Measurements from ENCODE around the gene C15orf62. TPM values are rescaled to one million over a fixed set of nuclear protein-coding genes. Genes with fewer than 3 reads are reported as not detected.

The C15orf62 gene
- total RNA-seq, 1 donor from 2014 or later = not detected

DNA sequence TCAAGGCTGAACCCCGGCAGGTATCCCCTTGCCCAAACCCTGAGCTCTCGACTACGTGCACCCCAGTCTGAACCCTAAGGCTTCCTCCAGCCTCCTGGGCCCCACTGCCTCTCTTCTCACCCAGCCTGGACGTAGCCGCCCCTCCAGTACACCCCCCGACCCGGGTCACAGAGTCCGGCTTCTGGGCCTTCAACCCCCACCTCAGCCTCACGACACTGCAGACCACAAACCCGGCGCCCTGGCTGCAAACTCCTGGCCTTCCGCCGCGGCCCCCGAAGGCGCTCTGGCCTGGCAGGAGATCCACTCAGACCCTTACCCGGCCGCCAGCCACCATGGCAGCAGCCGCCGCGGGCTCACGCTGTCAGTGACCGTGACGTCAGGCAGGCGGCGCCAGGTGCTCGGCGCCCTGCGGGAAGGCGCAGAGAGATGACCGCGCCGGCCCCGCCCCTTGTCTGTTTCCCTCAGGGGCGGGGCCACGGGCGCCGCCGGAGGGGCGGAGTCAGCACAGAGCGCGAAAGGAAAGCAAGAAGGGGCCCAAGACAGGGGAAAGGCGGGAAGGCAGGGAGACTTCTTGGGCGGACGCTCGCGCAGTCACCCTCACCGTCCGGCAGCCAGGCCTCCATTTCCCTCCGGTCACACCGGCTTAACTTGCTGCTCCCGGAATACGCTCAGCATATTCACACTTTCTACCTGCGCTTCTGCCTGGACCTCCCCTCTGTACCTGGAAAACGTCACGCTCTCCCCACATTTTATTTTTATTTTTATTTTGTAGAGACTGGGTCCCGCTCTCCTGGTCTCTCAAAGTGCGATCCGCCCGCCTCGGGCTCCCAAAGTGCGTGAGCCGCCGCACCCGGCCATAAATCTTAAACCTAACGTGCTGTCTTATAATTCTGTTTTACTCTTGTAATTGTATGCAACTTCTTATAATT, 14.6 kb upstream of the C15orf62 start, which contains the start of gene RMDN3:
TSS of gene RMDN3 (minus strand) at position 372 of the 929 bp plus-strand sequence. CDS start 471 bp downstream, outside the sequence.
- intact Hi-C loops (cut with DNase I) = loop anchor here (1.0 to 10.0 kb wide), 4 partner anchors 52 to 160 kb away; partner anchors contain the start of genes DNAJC17, KNL1, RAD51 and VPS18
- peak; percentile 96 for DNase-seq (ENCODE audit: low spot score)

DNA sequence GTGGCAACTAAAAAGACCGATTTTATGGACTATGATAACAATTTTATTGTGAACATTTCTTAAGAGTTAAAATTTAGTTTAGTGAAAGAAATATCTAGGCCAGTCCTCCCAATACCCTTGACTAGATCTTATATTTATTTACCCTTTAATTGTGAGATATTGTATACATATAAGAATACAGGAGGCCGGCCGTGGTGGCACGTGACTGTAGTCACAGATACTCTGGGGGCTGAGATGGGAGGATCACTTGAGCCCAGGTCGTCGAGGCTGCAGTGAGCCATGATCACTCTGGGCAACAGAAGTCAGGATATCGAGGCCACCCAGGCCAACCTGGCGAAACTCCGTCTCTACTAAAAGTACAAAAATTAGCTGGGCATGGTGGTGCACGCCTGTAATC, 14.0 kb upstream of the C15orf62 start:
- DNase-seq (ENCODE audit: low spot score) = no peak
- intact Hi-C loops (cut with DNase I) = loop anchor here (1.0 to 10.0 kb wide), 3 partner anchors 51 to 161 kb away; partner anchors contain the start of genes DNAJC17, KNL1, VPS18 and ZFYVE19

DNA sequence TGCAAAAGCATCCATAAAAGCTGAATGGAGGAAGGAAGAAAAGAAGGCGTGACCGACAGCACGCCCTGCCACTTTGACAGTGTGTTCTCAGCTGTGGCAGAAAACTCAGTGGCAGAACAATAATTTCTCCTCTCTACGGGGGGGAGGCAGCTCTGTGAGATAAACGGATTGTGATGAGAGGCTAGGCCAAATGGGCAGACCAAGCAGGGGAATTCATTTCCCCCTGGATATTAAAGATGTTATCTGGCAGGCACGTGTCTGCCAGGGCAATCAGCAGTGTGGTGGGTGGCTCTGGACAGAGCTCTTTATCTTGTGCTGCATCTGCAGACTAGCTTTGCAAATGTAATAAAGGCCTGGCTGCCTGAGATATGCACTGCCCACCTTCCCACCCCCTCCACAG, 12.8 kb upstream of the C15orf62 start:
- intact Hi-C loops (cut with DNase I) = loop anchor here (10.0 kb wide), 2 partner anchors 138 to 162 kb away; partner anchors contain the start of genes KNL1 and VPS18

GRCh38 chr15:40759961-40760360, 9.8 kb upstream of the C15orf62 start:
- no peak for DNase-seq (ENCODE audit: low spot score)
- intact Hi-C loops (cut with DNase I) = loop anchor here (5.0 to 10.0 kb wide), 3 partner anchors 68 to 165 kb away; partner anchors contain the start of genes KNL1 and VPS18

More for the DNA sequence above, 12.8 kb upstream of the C15orf62 start:
- no peak for DNase-seq (ENCODE audit: low spot score)

GRCh38 chr15:40762919-40763800, 6.6 kb upstream of the C15orf62 start:
- no peak for DNase-seq (ENCODE audit: low spot score)
- intact Hi-C loops (cut with DNase I) = loop anchor here (5.0 kb wide), 1 partner anchor 71 kb away; no protein-coding TSS in a partner anchor

- peak; percentile 84 for DNase-seq (ENCODE audit: low spot score)
- intact Hi-C loops (cut with DNase I) = loop anchor here (5.0 kb wide), 1 partner anchor 72 kb away; no protein-coding TSS in a partner anchor
Observed at GRCh38 chr15:40763801-40764628, 5.8 kb upstream of the C15orf62 start, which contains the start of gene GCHFR. Gene GCHFR (plus strand): TSS chr15:40764068. CDS start chr15:40764181, 113 bp downstream.

DNA sequence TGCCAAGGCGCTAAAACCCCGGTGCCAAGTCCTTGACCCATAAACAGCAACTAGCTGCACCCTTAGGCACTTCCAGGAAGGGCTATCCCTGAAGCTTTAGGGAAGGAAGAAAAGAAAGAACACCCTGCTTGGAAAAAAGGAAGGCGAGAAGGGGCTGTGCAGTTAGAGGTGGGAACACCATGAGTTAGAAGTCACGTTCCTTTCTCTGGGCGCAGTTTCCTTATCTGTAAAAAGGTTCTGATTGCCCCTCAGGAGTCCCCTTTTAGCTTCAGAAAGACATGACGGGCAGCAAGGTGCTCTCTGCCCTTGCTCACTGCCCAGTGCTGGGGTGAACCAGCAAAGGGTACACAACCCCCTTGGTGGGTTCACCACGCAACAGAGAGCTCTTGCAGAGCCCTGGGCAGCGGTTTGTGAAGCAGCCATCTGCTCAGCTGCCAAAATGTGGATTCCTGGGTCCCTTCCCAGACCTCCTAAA, 5.1 kb upstream of the C15orf62 start:
- intact Hi-C loops (cut with DNase I) = loop anchor here (5.0 kb wide), 1 partner anchor 72 kb away; no protein-coding TSS in a partner anchor
- DNase-seq (ENCODE audit: low spot score) = no peak

- no peak for DNase-seq (ENCODE audit: low spot score)
- intact Hi-C loops (cut with DNase I) = no loop called here
Observed at GRCh38 chr15:40766194-40766815, 3.5 kb upstream of the C15orf62 start.

DNA sequence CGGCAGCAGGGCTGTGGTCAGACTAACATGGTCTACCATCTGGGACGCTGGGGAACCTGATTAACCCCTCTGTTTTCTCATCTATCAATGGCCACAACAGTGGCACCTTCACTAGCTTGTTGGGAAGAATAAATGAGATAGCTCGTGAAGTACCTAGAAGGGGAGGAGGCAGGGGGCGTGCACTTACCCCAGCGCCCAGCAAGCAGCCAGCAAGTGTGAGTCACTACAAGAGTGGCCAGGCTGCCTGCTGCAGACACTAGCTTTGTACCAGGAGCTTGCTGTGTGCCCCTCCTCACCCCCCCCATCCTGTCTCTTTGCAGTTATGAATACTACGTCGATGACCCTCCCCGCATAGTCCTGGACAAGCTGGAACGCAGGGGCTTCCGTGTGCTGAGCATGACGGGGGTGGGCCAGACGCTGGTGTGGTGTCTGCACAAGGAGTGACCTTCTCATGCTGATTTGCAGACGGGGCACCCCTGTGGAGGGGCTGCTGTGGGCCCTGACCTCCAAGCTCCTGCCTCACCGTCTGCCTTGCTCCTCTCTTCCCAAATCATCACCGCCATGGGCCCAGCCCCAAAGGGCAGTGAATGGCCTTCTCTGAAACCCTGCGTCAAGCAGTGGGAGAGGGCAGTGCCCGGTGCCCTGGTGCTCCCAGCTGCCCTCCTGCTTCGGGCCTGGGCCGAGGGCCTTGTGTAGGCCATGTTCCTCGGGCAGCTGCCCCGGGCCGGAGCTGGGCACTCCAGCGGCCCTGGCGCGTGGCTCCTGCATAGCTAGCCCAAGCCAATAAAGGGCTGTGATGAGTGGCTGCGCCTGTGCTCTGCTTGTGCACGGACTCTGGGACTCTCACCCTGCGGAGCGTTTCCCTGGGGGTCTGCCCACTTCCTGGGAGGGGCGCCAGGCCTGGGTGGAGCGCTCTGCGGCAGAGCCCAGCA, 2.6 kb upstream of the C15orf62 start:
- no peak for DNase-seq (ENCODE audit: low spot score)
- intact Hi-C loops (cut with DNase I) = no loop called here

DNA sequence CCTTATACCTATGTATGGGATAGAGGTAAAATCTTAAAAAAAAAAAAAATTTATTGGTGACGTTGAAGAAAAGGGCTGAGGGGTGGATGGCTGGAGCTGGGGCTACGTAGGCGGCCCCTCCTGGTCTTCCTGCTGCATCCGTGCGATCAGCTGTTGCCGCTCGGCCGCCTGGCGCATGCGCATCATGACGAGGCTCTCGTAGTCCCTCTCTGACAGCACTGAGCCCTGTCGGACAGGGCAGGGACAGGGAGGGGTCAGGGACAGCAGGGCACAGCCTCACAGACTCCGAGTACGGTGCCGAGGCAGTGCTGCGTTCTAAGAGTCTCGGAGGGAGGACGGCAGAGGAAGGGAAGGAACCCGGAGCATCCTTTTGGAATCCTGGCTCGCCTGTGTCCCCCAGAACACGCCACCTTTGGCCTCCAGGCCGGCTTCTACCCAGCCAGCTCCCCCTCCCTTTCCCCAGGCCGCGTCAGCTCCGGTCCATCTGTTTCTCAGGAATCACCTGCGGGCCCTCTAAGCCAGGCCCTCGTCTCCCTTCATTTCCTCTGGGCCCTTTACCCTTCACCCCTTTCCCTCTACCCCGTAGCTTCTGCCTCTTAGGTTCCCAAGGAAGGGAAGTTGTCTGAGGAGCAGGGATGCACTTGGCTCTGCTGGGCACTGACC, 1.8 kb upstream of the C15orf62 start:
- intact Hi-C loops (cut with DNase I) = no loop called here
- DNase-seq (ENCODE audit: low spot score) = no peak

- DNase-seq (ENCODE audit: low spot score) = no peak
- intact Hi-C loops (cut with DNase I) = no loop called here
Observed at GRCh38 chr15:40768521-40769273, 1.1 kb upstream of the C15orf62 start.

GRCh38 chr15:40770147-40770721, 454 bp downstream of the C15orf62 start:
- no peak for DNase-seq (ENCODE audit: low spot score)
- intact Hi-C loops (cut with DNase I) = no loop called here

DNA sequence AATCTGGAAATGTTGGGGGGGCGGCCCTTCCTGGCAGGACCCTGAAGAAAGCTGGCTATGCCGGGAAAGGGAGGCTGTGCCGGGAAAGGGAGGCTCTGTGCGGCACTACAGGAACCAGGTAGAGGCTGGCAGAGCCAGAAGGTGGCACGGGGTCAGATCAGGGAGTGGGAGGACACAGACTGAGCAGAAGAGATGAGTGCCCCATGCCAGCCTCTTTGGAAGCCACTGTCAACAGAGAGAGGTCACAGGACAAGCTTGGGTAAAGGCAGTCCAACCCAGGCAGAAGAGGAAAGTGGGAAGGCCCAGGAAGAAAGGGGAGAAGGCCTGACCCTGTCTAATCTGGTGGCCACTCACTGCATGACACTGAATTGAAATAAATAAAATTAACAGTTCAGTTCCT, 1.5 kb downstream of the C15orf62 start:
- intact Hi-C loops (cut with DNase I) = no loop called here
- no peak for DNase-seq (ENCODE audit: low spot score)

- DNase-seq (ENCODE audit: low spot score) = no peak
- intact Hi-C loops (cut with DNase I) = no loop called here
Observed at GRCh38 chr15:40772014-40772413, 2.2 kb downstream of the C15orf62 start.

- intact Hi-C loops (cut with DNase I) = no loop called here
- DNase-seq (ENCODE audit: low spot score) = no peak
Observed at GRCh38 chr15:40773496-40773895, 3.7 kb downstream of the C15orf62 start.

All from cardiac septum (tissue), 1 donor.